ENCODE data around the gene ARHGAP29.
A peak's percentile ranks its signal among the peaks of the same experiment; 100 is the strongest.

Gene ARHGAP29

DNA sequence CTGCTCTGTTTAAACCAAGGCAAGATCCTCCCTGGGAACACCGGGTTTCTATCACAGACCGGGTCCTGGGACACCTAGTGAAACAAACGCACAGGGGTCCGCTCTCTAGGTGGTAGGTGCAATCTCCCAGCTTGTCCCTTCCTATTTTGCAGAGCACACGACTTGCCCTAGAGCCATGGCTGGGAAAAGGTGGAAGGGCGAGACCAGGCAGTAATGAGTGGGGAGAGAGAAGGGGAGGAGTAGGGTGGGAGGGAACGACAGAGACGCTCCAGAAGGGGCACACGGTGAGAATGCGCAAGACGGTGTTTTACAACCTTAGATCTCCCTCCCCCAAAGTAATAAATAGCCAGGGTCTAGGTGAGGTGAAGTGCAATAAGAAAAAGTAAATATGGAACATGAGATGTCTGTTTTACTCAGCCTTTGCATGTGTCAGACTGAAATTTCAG, 9.3 kb upstream of the ARHGAP29 start:
- no peak for DNase-seq (ENCODE audit: low read depth)
- no peak overlapping the region for H3K4me3 ChIP-seq (ENCODE audit: low read depth, low read length)
- TF ChIP-seq, protein P1, sequence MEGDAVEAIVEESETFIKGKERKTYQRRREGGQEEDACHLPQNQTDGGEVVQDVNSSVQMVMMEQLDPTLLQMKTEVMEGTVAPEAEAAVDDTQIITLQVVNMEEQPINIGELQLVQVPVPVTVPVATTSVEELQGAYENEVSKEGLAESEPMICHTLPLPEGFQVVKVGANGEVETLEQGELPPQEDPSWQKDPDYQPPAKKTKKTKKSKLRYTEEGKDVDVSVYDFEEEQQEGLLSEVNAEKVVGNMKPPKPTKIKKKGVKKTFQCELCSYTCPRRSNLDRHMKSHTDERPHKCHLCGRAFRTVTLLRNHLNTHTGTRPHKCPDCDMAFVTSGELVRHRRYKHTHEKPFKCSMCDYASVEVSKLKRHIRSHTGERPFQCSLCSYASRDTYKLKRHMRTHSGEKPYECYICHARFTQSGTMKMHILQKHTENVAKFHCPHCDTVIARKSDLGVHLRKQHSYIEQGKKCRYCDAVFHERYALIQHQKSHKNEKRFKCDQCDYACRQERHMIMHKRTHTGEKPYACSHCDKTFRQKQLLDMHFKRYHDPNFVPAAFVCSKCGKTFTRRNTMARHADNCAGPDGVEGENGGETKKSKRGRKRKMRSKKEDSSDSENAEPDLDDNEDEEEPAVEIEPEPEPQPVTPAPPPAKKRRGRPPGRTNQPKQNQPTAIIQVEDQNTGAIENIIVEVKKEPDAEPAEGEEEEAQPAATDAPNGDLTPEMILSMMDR (IDR thresholded peaks at IDR 0.05; ENCODE audit: insufficient read depth, low read depth, low read length, missing control alignments), result no peak

DNA sequence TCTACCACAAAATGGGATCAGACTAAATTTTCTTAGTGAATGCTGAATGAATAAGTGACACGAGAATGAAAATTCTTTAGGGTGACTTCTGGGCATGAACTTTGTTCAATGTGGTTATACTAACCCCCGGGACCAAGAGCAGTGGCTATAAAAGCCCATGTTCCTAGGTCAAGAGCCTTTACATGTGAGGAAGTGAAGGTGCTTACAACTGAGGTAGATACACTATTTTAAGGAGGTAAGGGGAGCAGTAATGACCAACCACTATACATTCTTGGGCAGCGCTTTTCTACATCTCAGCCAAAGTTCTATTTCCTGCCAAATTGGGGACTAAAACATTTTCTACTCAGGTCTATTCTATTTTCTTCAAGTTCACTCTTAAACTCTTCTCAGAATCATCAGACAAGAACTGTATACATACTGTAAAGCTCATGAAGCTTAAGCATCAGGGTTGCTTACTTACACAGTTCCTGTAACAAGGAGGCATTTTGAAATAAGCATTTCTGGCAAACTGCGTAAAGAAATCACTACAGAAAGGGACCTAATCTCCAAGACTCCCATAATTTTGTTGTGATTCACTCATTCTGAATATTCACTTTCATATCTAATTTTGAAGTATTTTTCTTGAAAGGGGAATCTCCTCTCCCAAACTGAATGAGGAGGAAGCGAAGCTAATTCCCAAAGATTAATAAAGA, 8.5 kb upstream of the ARHGAP29 start:
- H3K4me3 ChIP-seq (ENCODE audit: low read depth, low read length), result no peak overlapping the region
- TF ChIP-seq, protein P1 (IDR thresholded peaks at IDR 0.05; ENCODE audit: insufficient read depth, low read depth, low read length, missing control alignments), result no peak
- no peak for DNase-seq (ENCODE audit: low read depth)

DNA sequence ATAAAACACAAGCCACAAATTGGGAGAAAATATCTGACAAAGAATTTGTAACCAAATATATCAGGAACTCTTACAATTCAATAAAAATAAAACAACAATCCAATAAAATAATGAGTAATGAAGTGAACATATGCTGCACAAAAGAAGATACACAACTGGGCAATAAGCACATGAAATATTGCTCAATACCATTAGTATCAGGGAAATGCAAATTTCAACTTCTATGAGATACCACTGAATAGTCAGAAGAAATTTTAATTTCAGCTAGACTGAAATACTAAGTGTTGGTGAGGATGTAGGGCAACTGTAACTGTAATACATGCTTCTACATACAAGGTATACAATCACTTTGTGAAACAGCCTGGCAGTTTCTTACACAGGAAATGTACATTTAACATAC, 7.4 kb upstream of the ARHGAP29 start:
- TF ChIP-seq, protein P1 (IDR thresholded peaks at IDR 0.05; ENCODE audit: insufficient read depth, low read depth, low read length, missing control alignments), result no peak
- H3K4me3 ChIP-seq (ENCODE audit: low read depth, low read length), result no peak overlapping the region
- DNase-seq (ENCODE audit: low read depth), result no peak

DNA sequence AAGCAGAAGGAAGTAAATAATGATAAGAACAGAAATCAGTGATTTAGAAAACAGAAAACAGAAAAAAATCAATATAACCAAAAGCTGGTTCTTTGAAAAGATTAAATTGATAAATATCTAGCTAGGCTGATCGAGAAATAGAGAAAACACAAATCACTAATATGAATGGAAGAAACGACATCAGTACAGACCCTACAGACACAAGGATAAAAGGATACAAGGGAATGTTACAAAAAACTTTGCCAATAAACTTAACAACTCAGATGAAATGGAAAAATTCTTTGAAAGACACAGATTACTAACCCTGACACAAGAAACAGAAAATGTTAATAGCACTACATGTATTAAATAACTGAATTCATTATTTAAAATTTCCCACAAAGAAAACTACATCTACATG, 6.3 kb upstream of the ARHGAP29 start:
- TF ChIP-seq, protein P1 (IDR thresholded peaks at IDR 0.05; ENCODE audit: insufficient read depth, low read depth, low read length, missing control alignments), result no peak
- no peak for DNase-seq (ENCODE audit: low read depth)
- no peak overlapping the region for H3K4me3 ChIP-seq (ENCODE audit: low read depth, low read length)

DNA sequence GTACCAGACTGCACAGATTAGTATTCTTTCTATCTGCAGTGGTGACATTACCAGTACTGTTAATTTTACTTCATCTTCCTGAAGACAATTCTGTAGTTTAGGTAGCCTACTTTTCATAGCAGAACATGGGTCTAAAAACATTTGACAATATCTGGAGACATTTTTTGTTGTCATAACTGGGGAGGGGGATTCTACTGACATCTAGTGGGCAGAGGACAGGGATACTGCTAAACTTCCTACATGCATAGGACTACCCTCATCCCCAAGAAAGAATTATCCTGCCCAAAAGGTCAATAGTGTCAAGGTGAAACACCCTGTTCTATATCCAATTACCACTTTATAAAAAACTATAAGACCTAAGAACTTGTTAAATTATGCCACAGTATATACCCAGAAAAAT, 3.4 kb upstream of the ARHGAP29 start:
- no peak overlapping the region for H3K4me3 ChIP-seq (ENCODE audit: low read depth, low read length)
- no peak for DNase-seq (ENCODE audit: low read depth)
- TF ChIP-seq, protein P1 (IDR thresholded peaks at IDR 0.05; ENCODE audit: insufficient read depth, low read depth, low read length, missing control alignments), result peak; percentile 18

DNA sequence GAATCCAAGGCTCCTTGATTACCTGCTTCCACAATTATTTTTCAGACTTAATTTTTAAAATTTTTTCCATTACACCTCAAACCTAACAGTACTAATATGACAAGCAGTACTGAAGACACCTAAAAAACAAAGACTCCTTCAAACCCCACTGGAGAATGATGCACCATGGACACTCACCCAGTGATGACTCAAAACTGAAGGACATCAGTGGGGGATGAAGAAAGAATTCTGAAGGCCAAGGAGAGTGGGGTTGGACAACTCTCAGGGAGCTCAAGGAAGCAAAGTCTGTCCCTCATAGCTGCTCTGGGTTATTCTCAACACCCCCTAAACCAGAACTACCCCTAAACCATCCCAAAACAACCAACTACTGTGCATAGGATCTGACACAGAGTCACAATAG, 2.4 kb upstream of the ARHGAP29 start:
- H3K4me3 ChIP-seq (ENCODE audit: low read depth, low read length), result no peak overlapping the region
- no peak for DNase-seq (ENCODE audit: low read depth)
- TF ChIP-seq, protein P1 (IDR thresholded peaks at IDR 0.05; ENCODE audit: insufficient read depth, low read depth, low read length, missing control alignments), result no peak

DNA sequence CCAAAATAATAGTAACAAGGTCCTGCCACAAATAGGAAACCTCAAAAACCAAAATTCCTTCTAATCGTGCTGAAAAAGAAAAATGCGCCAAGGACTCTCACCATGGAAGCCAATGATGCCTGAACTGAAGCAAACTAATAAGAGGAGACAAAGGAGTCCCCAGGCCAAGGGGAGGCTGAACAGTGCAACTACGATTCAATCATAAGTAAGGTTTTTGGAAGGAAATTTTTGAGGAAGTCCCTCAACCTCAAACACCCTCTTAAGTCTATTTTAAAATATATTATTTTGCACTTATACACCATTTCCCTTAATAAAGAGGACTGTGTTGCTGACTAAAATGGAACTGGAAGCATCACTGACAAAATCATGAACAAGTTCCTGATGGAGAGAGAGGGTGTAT, 1.7 kb upstream of the ARHGAP29 start:
- TF ChIP-seq, protein P1 (IDR thresholded peaks at IDR 0.05; ENCODE audit: insufficient read depth, low read depth, low read length, missing control alignments), result no peak
- DNase-seq (ENCODE audit: low read depth), result no peak
- no peak overlapping the region for H3K4me3 ChIP-seq (ENCODE audit: low read depth, low read length)
